ENCODE measurements around the gene CD7.
"Not testable (repeated sequence)": the region's sequence is repeated elsewhere in the genome, so short reads cannot be mapped to it uniquely, and the experiment has no call there.

Gene CD7
- 47.9 to 114 (median 67.7) reads per million in 4 donors for total RNA-seq

GRCh38 chr17:82317394-82318168 lies at the start of gene CD7:
Gene CD7 (minus strand): TSS chr17:82317608. CDS start chr17:82317495, 113 bp downstream.
- DNase-seq, result peak; percentile 39 to 70 (median 51)

- DNase-seq, result no peak
Measured at GRCh38 chr17:82366749-82367148, 49.3 kb upstream of the CD7 start.

GRCh38 chr17:82365606-82366295 lies 48.3 kb upstream of the CD7 start:
- DNase-seq, result no peak

- DNase-seq, result no peak
Measured at GRCh38 chr17:82361885-82362633, 44.7 kb upstream of the CD7 start.

- DNase-seq, result not testable (repeated sequence)
Measured at GRCh38 chr17:82359451-82360074, 42.2 kb upstream of the CD7 start.

GRCh38 chr17:82358465-82359350 lies 41.3 kb upstream of the CD7 start, which contains the start of gene TEX19:
Gene TEX19 (plus strand): TSS chr17:82359247. CDS start chr17:82362151, 2,904 bp downstream.
- peak in 1 of 5 donors; percentile 39 for DNase-seq

- no peak for DNase-seq
Measured at GRCh38 chr17:82357394-82357793, 40.0 kb upstream of the CD7 start.

GRCh38 chr17:82356845-82357355 lies 39.5 kb upstream of the CD7 start:
- DNase-seq, result no peak

- no peak for DNase-seq
Measured at GRCh38 chr17:82355770-82356427, 38.5 kb upstream of the CD7 start.

- DNase-seq, result no peak
Measured at GRCh38 chr17:82354804-82355308, 37.4 kb upstream of the CD7 start.

GRCh38 chr17:82353484-82353883 lies 36.1 kb upstream of the CD7 start:
- no peak for DNase-seq

GRCh38 chr17:82351713-82352488 lies 34.5 kb upstream of the CD7 start:
- peak; percentile 51 to 84 (median 74) for DNase-seq

- no peak for DNase-seq
Measured at GRCh38 chr17:82351254-82351712, 33.9 kb upstream of the CD7 start.

- DNase-seq, result peak in 1 of 5 donors; percentile 52
Measured at GRCh38 chr17:82350182-82351030, 33.0 kb upstream of the CD7 start.

- no peak for DNase-seq
Measured at GRCh38 chr17:82349287-82349701, 31.9 kb upstream of the CD7 start.

- DNase-seq, result no peak
Measured at GRCh38 chr17:82348866-82349265, 31.5 kb upstream of the CD7 start.

GRCh38 chr17:82348434-82348833 lies 31.0 kb upstream of the CD7 start:
- no peak for DNase-seq

GRCh38 chr17:82347994-82348393 lies 30.6 kb upstream of the CD7 start:
- not testable (repeated sequence) for DNase-seq
